ENCODE measurements around the gene NEDD4L. TPM values are rescaled to one million over a fixed set of nuclear protein-coding genes. Genes with fewer than 3 reads are reported as not detected.

Gene NEDD4L
- total RNA-seq, 1 donor from 2014 or later, result 95.9 TPM

DNA sequence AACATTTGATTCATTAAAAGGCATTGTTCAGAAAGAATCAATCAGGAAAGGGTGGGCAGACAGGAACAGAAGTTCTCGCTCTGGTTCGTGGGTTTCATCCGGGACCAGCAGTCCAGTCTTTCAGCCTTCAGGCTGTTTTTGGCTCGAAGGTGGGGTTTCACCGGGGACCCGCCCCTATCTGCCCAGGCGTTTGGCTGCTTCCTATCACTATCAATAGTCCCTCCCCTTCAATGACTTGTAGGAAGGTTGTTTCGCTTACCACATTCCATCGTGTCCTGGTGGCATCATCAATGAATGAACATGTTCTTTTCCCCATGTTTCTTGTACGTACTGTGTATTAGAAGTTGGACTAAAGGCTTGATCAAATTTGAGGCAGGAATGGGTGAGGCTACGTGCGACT lies 130.3 kb downstream of the NEDD4L start:
- TF ChIP-seq, protein P1, sequence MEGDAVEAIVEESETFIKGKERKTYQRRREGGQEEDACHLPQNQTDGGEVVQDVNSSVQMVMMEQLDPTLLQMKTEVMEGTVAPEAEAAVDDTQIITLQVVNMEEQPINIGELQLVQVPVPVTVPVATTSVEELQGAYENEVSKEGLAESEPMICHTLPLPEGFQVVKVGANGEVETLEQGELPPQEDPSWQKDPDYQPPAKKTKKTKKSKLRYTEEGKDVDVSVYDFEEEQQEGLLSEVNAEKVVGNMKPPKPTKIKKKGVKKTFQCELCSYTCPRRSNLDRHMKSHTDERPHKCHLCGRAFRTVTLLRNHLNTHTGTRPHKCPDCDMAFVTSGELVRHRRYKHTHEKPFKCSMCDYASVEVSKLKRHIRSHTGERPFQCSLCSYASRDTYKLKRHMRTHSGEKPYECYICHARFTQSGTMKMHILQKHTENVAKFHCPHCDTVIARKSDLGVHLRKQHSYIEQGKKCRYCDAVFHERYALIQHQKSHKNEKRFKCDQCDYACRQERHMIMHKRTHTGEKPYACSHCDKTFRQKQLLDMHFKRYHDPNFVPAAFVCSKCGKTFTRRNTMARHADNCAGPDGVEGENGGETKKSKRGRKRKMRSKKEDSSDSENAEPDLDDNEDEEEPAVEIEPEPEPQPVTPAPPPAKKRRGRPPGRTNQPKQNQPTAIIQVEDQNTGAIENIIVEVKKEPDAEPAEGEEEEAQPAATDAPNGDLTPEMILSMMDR (conservative IDR thresholded peaks at IDR 0.05; ENCODE audit: low read depth, low read length), result no peak
- no peak overlapping the region for H3K4me3 ChIP-seq (ENCODE audit: low read depth, low read length)
- DNase-seq (ENCODE audit: low read depth), result no peak

- no peak for DNase-seq (ENCODE audit: low read depth)
- H3K4me3 ChIP-seq (ENCODE audit: low read depth, low read length), result no peak overlapping the region
- TF ChIP-seq, protein P1 (conservative IDR thresholded peaks at IDR 0.05; ENCODE audit: low read depth, low read length), result peak; percentile 25
Observed at GRCh38 chr18:58175122-58175785, 131.2 kb downstream of the NEDD4L start.

DNA sequence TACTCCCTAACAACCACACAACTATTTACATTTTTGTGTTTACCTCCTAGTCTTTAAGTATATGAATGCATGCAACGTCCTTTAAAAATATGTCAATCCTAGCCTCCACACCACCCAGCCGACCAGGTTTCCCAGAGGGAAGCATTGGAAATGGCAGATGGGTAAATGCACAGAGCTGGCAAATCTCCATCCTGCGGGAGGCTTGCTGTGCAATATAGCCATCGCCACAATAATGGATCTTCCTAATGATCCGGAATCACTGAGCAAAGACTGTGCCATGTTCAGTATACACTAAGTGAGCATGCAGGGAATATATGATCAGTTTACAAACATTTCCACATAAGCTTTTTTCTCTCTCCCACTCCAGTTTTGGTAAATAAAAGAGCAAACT lies 131.8 kb downstream of the NEDD4L start:
- no peak overlapping the region for H3K4me3 ChIP-seq (ENCODE audit: low read depth, low read length)
- no peak for DNase-seq (ENCODE audit: low read depth)
- TF ChIP-seq, protein P1 (conservative IDR thresholded peaks at IDR 0.05; ENCODE audit: low read depth, low read length), result no peak

DNA sequence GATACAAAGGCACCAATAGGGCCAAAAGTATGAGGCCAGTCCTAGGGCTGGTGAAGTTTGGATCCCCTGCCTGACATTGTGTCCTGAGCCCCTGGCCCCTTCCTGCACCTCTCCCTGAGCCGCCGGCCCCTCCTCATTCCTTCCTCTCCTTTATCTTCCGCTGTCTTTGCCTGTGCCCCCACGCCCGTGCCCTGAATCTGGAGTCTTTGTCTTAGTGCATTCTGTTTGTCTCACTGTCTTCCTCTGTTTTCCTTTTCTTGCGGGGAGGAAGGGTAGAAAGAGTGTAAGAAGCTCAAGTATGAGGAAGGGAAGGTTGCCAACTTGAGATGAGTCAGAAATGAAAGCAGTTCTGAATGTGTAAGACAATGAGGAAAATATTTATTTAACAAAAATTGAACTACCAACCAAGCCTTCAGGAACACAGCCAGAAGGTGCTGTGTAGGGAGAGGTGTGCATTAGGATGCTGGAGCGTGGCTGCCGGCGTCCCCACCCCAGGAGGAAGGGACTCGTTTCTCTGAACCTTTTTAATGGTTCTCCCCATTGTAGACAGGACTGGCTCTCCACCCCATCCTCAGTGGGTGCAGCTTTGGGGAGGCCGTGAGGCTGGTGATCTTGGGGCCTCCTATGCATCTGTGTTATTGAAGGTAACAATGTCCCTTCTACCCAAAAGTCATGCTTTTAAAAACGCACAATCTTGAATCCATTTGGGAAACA lies 133.1 kb downstream of the NEDD4L start:
- DNase-seq (ENCODE audit: low read depth), result peak; percentile 74
- TF ChIP-seq, protein P1 (conservative IDR thresholded peaks at IDR 0.05; ENCODE audit: low read depth, low read length), result no peak
- no peak overlapping the region for H3K4me3 ChIP-seq (ENCODE audit: low read depth, low read length)

- TF ChIP-seq, protein P1 (conservative IDR thresholded peaks at IDR 0.05; ENCODE audit: low read depth, low read length), result no peak
- DNase-seq (ENCODE audit: low read depth), result no peak
- H3K4me3 ChIP-seq (ENCODE audit: low read depth, low read length), result no peak overlapping the region
Observed at GRCh38 chr18:58177896-58178470, 134.0 kb downstream of the NEDD4L start.

GRCh38 chr18:58178511-58178910 lies 134.5 kb downstream of the NEDD4L start:
- H3K4me3 ChIP-seq (ENCODE audit: low read depth, low read length), result peak overlapping the region; percentile 12
- TF ChIP-seq, protein P1 (conservative IDR thresholded peaks at IDR 0.05; ENCODE audit: low read depth, low read length), result no peak
- DNase-seq (ENCODE audit: low read depth), result peak; percentile 78

Data from epithelial cell of proximal tubule (primary cell).